GM18526 (cell line): ENCODE measurements around the gene PTGER2.

Experiments
- POLR2A ChIP-seq: IDR thresholded peaks from 3 replicates; pipeline ENCODE4 v1.6.1; 2011; ENCODE audit not compliant: insufficient read length; ENCODE audit errors: extremely low read depth

Gene PTGER2

GRCh38 chr14:52286661-52287649 is 27.2 kb upstream of the PTGER2 start:
- no peak for TF ChIP-seq POLR2A

GRCh38 chr14:52296378-52296777 is 17.7 kb upstream of the PTGER2 start:
- TF ChIP-seq POLR2A: no peak

- no peak for TF ChIP-seq POLR2A
Observed at GRCh38 chr14:52298795-52299194, 15.3 kb upstream of the PTGER2 start.

GRCh38 chr14:52299692-52300278 is 14.3 kb upstream of the PTGER2 start:
- TF ChIP-seq POLR2A: no peak

GRCh38 chr14:52303236-52303635 is 10.9 kb upstream of the PTGER2 start:
- no peak for TF ChIP-seq POLR2A

- no peak for TF ChIP-seq POLR2A
Observed at GRCh38 chr14:52304248-52304904, 9.7 kb upstream of the PTGER2 start.

- no peak for TF ChIP-seq POLR2A
Observed at GRCh38 chr14:52305014-52305413, 9.1 kb upstream of the PTGER2 start.

GRCh38 chr14:52307376-52307775 is 6.7 kb upstream of the PTGER2 start:
- TF ChIP-seq POLR2A: no peak

- no peak for TF ChIP-seq POLR2A
Observed at GRCh38 chr14:52307905-52308304, 6.2 kb upstream of the PTGER2 start.

GRCh38 chr14:52310541-52310940 is 3.6 kb upstream of the PTGER2 start:
- TF ChIP-seq POLR2A: no peak

- TF ChIP-seq POLR2A: no peak
Observed at GRCh38 chr14:52312931-52313355, 1.2 kb upstream of the PTGER2 start.

GRCh38 chr14:52313462-52313861 is 650 bp upstream of the PTGER2 start:
- no peak for TF ChIP-seq POLR2A

- TF ChIP-seq POLR2A: no peak
Observed at GRCh38 chr14:52314595-52315354, 663 bp downstream of the PTGER2 start.

- no peak for TF ChIP-seq POLR2A
Observed at GRCh38 chr14:52315355-52315718, 1.2 kb downstream of the PTGER2 start.

- no peak for TF ChIP-seq POLR2A
Observed at GRCh38 chr14:52318062-52318461, 4.0 kb downstream of the PTGER2 start.
